C4-2B (cell line): ENCODE measurements around the gene ACSL3.

ENCODE experiments used
- CTCF ChIP-seq: fragments of 450-650 bp; conservative IDR thresholded peaks from 2 replicates; pipeline ENCODE4 v1.5.1; 2017; ENCODE audit warnings: mild to moderate bottlenecking
- ZFX ChIP-seq: fragments of 450-650 bp; IDR thresholded peaks from 2 replicates; pipeline ENCODE4 v1.6.1; 2017

- no peak for TF ChIP-seq CTCF
- no peak for TF ChIP-seq ZFX
Measured at GRCh38 chr2:222835823-222836151, 25.0 kb upstream of the ACSL3 start.
